ENCODE measurements around the gene TDRD1. TPM values are rescaled to one million over a fixed set of nuclear protein-coding genes. Genes with fewer than 3 reads are reported as not detected.

Gene TDRD1
- total RNA-seq, 3 donors from 2014 or later (not counting 1 experiment from before 2014, with no cell fraction given) = 0.08 to 0.33 (median 0.09) TPM

- no peak overlapping the region for H3K4me3 ChIP-seq (ENCODE audit: low read length)
- H3K27me3 ChIP-seq (ENCODE audit: control insufficient read depth, insufficient read depth, low read length) = no peaks in the 10 kb centered on the region
- no peak overlapping the region for H3K27ac Mint-ChIP-seq
- H3K27ac ChIP-seq (ENCODE audit: low read length) = no peak overlapping the region
- H3K4me3 Mint-ChIP-seq = no peak overlapping the region
- no peak for ATAC-seq
- H3K4me1 ChIP-seq (ENCODE audit: control insufficient read depth, insufficient read depth, low read length) = peaks cover 6% of the 10 kb centered on the region
- no peaks in the 10 kb centered on the region for H3K9me3 ChIP-seq (ENCODE audit: control insufficient read depth, insufficient read depth, low read length)
- H3K27me3 Mint-ChIP-seq (ENCODE audit: low read depth in 2 of 2) = peaks cover 14 to 27% of the 10 kb centered on the region in 2 donors
- no peak for DNase-seq
- no peaks in the 10 kb centered on the region for H3K9me3 Mint-ChIP-seq
- no peak for TF ChIP-seq CTCF (IDR thresholded peaks at IDR 0.05)
- no peaks in the 10 kb centered on the region for H3K36me3 Mint-ChIP-seq
- H3K4me1 Mint-ChIP-seq = peaks cover 35 to 37% of the 10 kb centered on the region in 2 donors
- no peaks in the 10 kb centered on the region for H3K36me3 ChIP-seq (ENCODE audit: control insufficient read depth, insufficient read depth, low read length)
- 88% methylated on average over 1 of the region's 1 CpG for WGBS (ENCODE audit: insufficient coverage)
- intact Hi-C loops (cut with micrococcal nuclease) = loop anchor here (10.0 kb wide), 1 partner anchor 368 kb away; no protein-coding TSS in a partner anchor
These were observed 2.6 kb upstream of the TDRD1 start for GRCh38 chr10:114176511-114176910.

GRCh38 chr10:114179747-114180146 lies 594 bp downstream of the TDRD1 start:
- Histone ChIP-seq H3K9me3 (ENCODE audit: control insufficient read depth, insufficient read depth, low read length) (no peaks in the 10 kb centered on the region), H3K27me3 (ENCODE audit: control insufficient read depth, insufficient read depth, low read length) (no peaks in the 10 kb centered on the region), H3K27ac (ENCODE audit: low read length) (no peak overlapping the region), H3K36me3 (ENCODE audit: control insufficient read depth, insufficient read depth, low read length) (no peaks in the 10 kb centered on the region), H3K4me1 (ENCODE audit: control insufficient read depth, insufficient read depth, low read length) (peaks cover 2% of the 10 kb centered on the region), H3K4me3 (ENCODE audit: low read length) (no peak overlapping the region)
- no peaks in the 10 kb centered on the region for H3K9me3 Mint-ChIP-seq
- no peak for DNase-seq
- no peak overlapping the region for H3K4me3 Mint-ChIP-seq
- no peak overlapping the region for H3K27ac Mint-ChIP-seq
- ATAC-seq = no peak
- WGBS (ENCODE audit: insufficient coverage) = 94% methylated on average over 6 of the region's 8 CpGs
- intact Hi-C loops (cut with micrococcal nuclease) = loop anchor here (10.0 kb wide), 1 partner anchor 365 kb away; no protein-coding TSS in a partner anchor
- H3K36me3 Mint-ChIP-seq = no peaks in the 10 kb centered on the region
- no peak for TF ChIP-seq CTCF (IDR thresholded peaks at IDR 0.05)
- peaks cover 4% of the 10 kb centered on the region in 2 donors for H3K4me1 Mint-ChIP-seq
- peaks cover 18 to 34% of the 10 kb centered on the region in 2 donors for H3K27me3 Mint-ChIP-seq (ENCODE audit: low read depth in 2 of 2)

- intact Hi-C loops (cut with micrococcal nuclease) = no loop called here
- no peaks in the 10 kb centered on the region for H3K36me3 ChIP-seq (ENCODE audit: control insufficient read depth, insufficient read depth, low read length)
- H3K4me1 ChIP-seq (ENCODE audit: control insufficient read depth, insufficient read depth, low read length) = no peaks in the 10 kb centered on the region
- Mint-ChIP-seq H3K4me1 (no peaks in the 10 kb centered on the region), H3K9me3 (no peaks in the 10 kb centered on the region), H3K4me3 (no peak overlapping the region), H3K27ac (no peak overlapping the region), H3K27me3 (ENCODE audit: low read depth in 2 of 2) (peaks cover 19 to 34% of the 10 kb centered on the region in 2 donors), H3K36me3 (no peaks in the 10 kb centered on the region)
- 94% methylated on average over 2 of the region's 3 CpGs for WGBS (ENCODE audit: insufficient coverage)
- no peak for DNase-seq
- no peak for ATAC-seq
- H3K9me3 ChIP-seq (ENCODE audit: control insufficient read depth, insufficient read depth, low read length) = no peaks in the 10 kb centered on the region
- no peak overlapping the region for H3K4me3 ChIP-seq (ENCODE audit: low read length)
- no peak overlapping the region for H3K27ac ChIP-seq (ENCODE audit: low read length)
- H3K27me3 ChIP-seq (ENCODE audit: control insufficient read depth, insufficient read depth, low read length) = no peaks in the 10 kb centered on the region
- no peak for TF ChIP-seq CTCF (IDR thresholded peaks at IDR 0.05)
These were observed 1.8 kb downstream of the TDRD1 start for GRCh38 chr10:114180937-114181336.

- ATAC-seq (no peak), DNase-seq (no peak)
- no peaks in the 10 kb centered on the region for H3K9me3 Mint-ChIP-seq
- H3K9me3 ChIP-seq (ENCODE audit: control insufficient read depth, insufficient read depth, low read length) = no peaks in the 10 kb centered on the region
- H3K4me1 ChIP-seq (ENCODE audit: control insufficient read depth, insufficient read depth, low read length) = no peaks in the 10 kb centered on the region
- no peak overlapping the region for H3K27ac ChIP-seq (ENCODE audit: low read length)
- no peak overlapping the region for H3K4me3 Mint-ChIP-seq
- peaks cover 18 to 35% of the 10 kb centered on the region in 2 donors for H3K27me3 Mint-ChIP-seq (ENCODE audit: low read depth in 2 of 2)
- no peak overlapping the region for H3K27ac Mint-ChIP-seq
- no peak for TF ChIP-seq CTCF (IDR thresholded peaks at IDR 0.05)
- no peaks in the 10 kb centered on the region for H3K27me3 ChIP-seq (ENCODE audit: control insufficient read depth, insufficient read depth, low read length)
- H3K4me1 Mint-ChIP-seq = no peaks in the 10 kb centered on the region
- no peaks in the 10 kb centered on the region for H3K36me3 ChIP-seq (ENCODE audit: control insufficient read depth, insufficient read depth, low read length)
- WGBS (ENCODE audit: insufficient coverage) = 17% methylated on average over 4 of the region's 5 CpGs
- no peak overlapping the region for H3K4me3 ChIP-seq (ENCODE audit: low read length)
- no peaks in the 10 kb centered on the region for H3K36me3 Mint-ChIP-seq
- intact Hi-C loops (cut with micrococcal nuclease) = no loop called here
These were observed 2.8 kb downstream of the TDRD1 start for GRCh38 chr10:114181971-114182370.
